RWPE2 (cell line): ENCODE results near the gene SAE1.

Source experiments
- ATAC-seq: fragments of 200-7000 bp; cut with Tn5 transposase; 3 replicates; pipeline ENCODE4 v1.9.1; 2021; ENCODE audit warnings: low read depth
- DNase-seq: peaks from one replicate; pipeline ENCODE4 v3.0.0-alpha.2; 2020; ENCODE audit warnings: low spot score
- H3K27ac ChIP-seq: fragments of 450-650 bp; 2 replicates; pipeline ENCODE4 v1.5.1; 2017; ENCODE audit warnings: mild to moderate bottlenecking; ENCODE audit not compliant: poor library complexity, severe bottlenecking
- H3K27me3 ChIP-seq: fragments of 250-450 bp; sonication (Bioruptor Pico); 2 replicates; pipeline ENCODE4 v1.5.1; 2021; ENCODE audit warnings: mild to moderate bottlenecking, moderate library complexity; ENCODE audit not compliant: insufficient read depth, poor library complexity, severe bottlenecking
- H3K36me3 ChIP-seq: fragments of 250-450 bp; sonication (Bioruptor Pico); 2 replicates; pipeline ENCODE4 v1.5.1; 2020; ENCODE audit warnings: low read depth, mild to moderate bottlenecking, moderate library complexity
- H3K4me1 ChIP-seq: fragments of 250-450 bp; sonication (Bioruptor Pico); 2 replicates; pipeline ENCODE4 v1.5.1; 2021; ENCODE audit warnings: mild to moderate bottlenecking, moderate library complexity; ENCODE audit not compliant: insufficient read depth, poor library complexity, severe bottlenecking
- H3K4me3 ChIP-seq: fragments of 250-450 bp; sonication (Bioruptor Pico); 2 replicates; pipeline ENCODE4 v1.5.1; 2021; ENCODE audit warnings: mild to moderate bottlenecking, moderate library complexity; ENCODE audit not compliant: severe bottlenecking
- H3K9me3 ChIP-seq: fragments of 250-450 bp; sonication (Bioruptor Pico); 2 replicates; pipeline ENCODE4 v1.5.1; 2021; ENCODE audit warnings: mild to moderate bottlenecking, moderate library complexity; ENCODE audit not compliant: severe bottlenecking
- TF ChIP-seq, protein P1 (sequence below): fragments of 450-650 bp; IDR thresholded peaks from one replicate; pipeline ENCODE4 v1.5.1; 2017; ENCODE audit warnings: mild to moderate bottlenecking, moderate library complexity; ENCODE audit not compliant: poor library complexity, severe bottlenecking

Gene SAE1

DNA sequence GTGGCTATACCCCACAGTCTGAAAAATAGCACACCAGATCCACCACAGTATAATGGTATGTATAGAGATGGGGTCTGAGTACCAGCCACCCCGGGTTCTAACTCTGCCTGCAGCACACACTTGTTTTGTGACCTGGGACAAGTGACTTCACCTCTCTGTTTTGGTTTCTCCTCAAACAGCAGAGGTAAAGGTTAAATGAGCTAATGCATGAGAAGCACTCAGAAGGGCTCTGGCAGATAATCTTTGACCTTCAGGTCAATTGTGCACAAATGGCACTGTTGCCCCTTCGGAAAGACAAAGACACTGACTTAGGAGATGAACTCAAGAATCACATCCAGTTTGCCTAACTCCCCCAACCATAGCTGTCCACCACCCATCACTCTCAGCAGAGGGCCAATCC is 24.8 kb upstream of the SAE1 start:
- Histone ChIP-seq H3K36me3 (peaks cover 40% of the 10 kb centered on the region), H3K9me3 (no peaks in the 10 kb centered on the region), H3K27me3 (no peaks in the 10 kb centered on the region), H3K27ac (no peak overlapping the region), H3K4me3 (no peak overlapping the region), H3K4me1 (peaks cover 33% of the 10 kb centered on the region)
- no peak for DNase-seq
- TF ChIP-seq, protein P1, sequence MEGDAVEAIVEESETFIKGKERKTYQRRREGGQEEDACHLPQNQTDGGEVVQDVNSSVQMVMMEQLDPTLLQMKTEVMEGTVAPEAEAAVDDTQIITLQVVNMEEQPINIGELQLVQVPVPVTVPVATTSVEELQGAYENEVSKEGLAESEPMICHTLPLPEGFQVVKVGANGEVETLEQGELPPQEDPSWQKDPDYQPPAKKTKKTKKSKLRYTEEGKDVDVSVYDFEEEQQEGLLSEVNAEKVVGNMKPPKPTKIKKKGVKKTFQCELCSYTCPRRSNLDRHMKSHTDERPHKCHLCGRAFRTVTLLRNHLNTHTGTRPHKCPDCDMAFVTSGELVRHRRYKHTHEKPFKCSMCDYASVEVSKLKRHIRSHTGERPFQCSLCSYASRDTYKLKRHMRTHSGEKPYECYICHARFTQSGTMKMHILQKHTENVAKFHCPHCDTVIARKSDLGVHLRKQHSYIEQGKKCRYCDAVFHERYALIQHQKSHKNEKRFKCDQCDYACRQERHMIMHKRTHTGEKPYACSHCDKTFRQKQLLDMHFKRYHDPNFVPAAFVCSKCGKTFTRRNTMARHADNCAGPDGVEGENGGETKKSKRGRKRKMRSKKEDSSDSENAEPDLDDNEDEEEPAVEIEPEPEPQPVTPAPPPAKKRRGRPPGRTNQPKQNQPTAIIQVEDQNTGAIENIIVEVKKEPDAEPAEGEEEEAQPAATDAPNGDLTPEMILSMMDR = no peak
- ATAC-seq = no peak

DNA sequence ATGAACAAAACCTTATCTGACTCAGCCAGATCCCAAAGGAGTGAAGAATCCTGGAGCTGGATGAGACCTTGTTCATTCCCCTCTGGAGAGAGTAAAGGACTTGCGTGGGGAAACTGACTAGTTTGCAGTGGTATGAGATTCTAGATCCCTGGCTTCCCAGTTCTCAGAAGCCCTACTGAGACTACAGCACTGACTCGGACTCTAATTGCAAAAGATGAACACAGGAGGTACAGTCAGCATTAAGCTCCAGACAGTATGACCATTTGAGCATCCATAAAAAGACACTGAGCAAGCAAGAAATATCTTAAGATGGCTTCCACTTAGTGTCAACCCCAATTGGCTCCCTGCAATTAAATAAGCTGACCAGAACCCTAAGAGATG is 23.8 kb upstream of the SAE1 start:
- TF ChIP-seq, protein P1 = no peak
- Histone ChIP-seq H3K4me3 (no peak overlapping the region), H3K9me3 (no peaks in the 10 kb centered on the region), H3K27me3 (no peaks in the 10 kb centered on the region), H3K27ac (peak overlapping the region; percentile 94), H3K36me3 (peaks cover 40% of the 10 kb centered on the region), H3K4me1 (peaks cover 33% of the 10 kb centered on the region)
- DNase-seq (no peak), ATAC-seq (no peak)

DNA sequence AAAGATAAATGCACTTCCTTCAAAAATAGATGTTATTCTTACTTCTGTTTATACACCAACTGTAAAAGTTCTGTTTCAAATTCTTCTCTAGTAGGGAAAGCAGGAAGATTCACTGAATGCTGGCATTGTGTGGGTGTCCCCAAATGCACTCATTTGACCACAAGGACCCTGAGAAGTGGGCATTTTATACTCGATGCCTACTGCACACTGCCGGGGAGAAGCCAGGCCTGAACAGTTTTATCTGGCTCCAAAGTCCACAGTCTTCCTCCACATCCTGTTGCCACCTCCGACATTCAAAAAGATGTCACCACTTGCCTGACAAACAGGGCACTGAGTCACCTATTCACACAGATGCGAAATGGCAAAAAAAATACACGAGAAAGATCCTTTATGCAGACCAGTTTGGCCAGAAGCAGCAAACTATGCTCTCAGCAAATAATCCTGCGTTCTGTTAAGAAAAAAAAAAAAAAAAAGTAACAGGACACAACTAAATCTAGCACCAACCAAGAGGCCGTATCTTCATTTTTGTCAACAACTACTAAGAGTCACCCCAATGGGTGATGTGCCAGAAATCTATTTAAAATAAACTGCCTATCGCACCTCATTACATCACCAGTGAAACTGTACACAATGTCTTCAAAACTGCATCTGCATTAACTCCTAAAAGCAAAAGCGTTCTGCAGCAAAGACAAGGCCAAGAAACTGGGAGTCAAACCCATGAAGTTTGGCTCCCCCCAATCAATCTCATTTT is 23.3 kb upstream of the SAE1 start:
- H3K27me3 ChIP-seq = no peaks in the 10 kb centered on the region
- H3K9me3 ChIP-seq = no peaks in the 10 kb centered on the region
- TF ChIP-seq, protein P1 = no peak
- ATAC-seq (no peak), DNase-seq (no peak)
- peaks cover 33% of the 10 kb centered on the region for H3K4me1 ChIP-seq
- peaks cover 40% of the 10 kb centered on the region for H3K36me3 ChIP-seq
- peak overlapping the region; percentile 94 for H3K27ac ChIP-seq
- H3K4me3 ChIP-seq = no peak overlapping the region

DNA sequence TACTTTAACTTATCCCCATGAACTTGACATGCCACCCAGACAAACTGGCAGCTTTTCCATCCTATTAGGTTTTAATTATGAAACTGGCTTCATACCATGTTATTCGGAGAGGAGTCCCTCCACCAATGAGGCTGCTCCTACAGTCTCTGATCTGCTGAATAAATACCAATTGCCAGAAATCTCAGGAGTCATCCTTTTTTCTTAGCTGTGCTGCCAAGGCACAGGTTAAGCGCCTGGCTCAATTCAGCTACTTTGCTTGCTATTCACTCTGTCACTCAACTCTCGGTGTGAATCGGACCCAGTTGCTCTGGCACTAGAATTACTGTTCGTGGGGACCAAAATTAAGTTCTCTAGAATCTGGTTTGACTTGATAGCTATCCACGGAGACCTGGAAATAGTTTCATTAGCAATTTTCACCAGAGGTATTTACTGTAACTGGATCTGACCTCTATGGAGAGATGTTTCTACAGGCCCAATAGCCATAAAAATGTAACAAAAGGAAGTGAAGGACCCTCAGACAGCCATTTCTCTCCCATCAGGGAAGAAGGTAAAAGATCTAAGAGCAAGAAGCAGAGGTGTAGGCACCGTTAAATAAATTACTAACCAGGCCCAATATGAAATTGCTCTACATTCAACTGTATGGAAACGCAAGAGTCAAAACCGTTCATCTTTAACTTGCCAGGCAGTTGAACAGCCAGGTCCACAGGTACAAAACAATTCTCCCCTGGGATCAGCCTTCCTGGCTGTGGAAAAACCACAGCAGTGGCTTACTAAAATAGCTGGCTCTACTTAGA is 22.5 kb upstream of the SAE1 start:
- 0 out of 3 replicates have a peak, but pooled peaks have one; percentile 15 for ATAC-seq
- TF ChIP-seq, protein P1 = no peak
- no peaks in the 10 kb centered on the region for H3K9me3 ChIP-seq
- no peak for DNase-seq
- H3K36me3 ChIP-seq = peaks cover 38% of the 10 kb centered on the region
- peaks cover 33% of the 10 kb centered on the region for H3K4me1 ChIP-seq
- no peak overlapping the region for H3K4me3 ChIP-seq
- H3K27me3 ChIP-seq = no peaks in the 10 kb centered on the region
- peak overlapping the region; percentile 94 for H3K27ac ChIP-seq

DNA sequence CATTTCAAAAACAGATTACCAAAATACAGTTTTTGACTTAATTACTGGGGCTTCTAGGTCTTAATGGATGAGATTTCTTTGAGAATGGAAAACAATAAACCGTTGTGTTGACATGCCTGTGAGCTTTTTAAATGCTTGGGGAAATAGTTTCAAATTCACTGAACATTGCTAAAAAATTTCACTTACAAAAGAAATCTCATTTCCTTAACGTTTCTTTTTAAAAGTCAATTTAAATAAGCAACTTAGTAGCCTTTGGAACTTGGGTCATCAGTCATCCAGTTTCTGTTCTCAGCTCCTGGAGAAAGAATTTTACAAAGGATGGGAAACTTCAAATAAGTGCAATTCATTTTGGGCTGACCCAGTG is 21.5 kb upstream of the SAE1 start:
- ATAC-seq (no peak), DNase-seq (no peak)
- no peaks in the 10 kb centered on the region for H3K27me3 ChIP-seq
- H3K4me1 ChIP-seq = peaks cover 33% of the 10 kb centered on the region
- TF ChIP-seq, protein P1 = no peak
- H3K36me3 ChIP-seq = peaks cover 34% of the 10 kb centered on the region
- H3K27ac ChIP-seq = peak overlapping the region; percentile 94
- no peak overlapping the region for H3K4me3 ChIP-seq
- no peaks in the 10 kb centered on the region for H3K9me3 ChIP-seq
